OCI-LY7 (cell line): ENCODE data around the gene CASK. TPM values are rescaled to one million over a fixed set of nuclear protein-coding genes. Genes with fewer than 3 reads are reported as not detected.

Source experiments
- BruUV-seq: library from RNA; stranded (reverse); fragments of 400-500 nt; replicated peaks from 2 replicates; lab custom pipeline; 2021; lab: Mats Ljungman, UMichigan
- CTCF ChIA-PET: fragments of 300-600 bp; sonication (Branson Sonifier 250); formaldehyde crosslinking; loops from one replicate; lab custom pipeline; 2022; ENCODE audit warnings: antibody characterized with exemption; ENCODE audit not compliant: unreplicated experiment; lab: Charles Lee
- POLR2A ChIA-PET: fragments of 300-600 bp; sonication (Branson Sonifier 250); formaldehyde crosslinking; loops from one replicate; lab custom pipeline; 2022; ENCODE audit warnings: antibody characterized with exemption; lab: Charles Lee
- DNase-seq: peaks from one replicate; pipeline ENCODE4 v3.0.0-alpha.2; 2015; ENCODE audit warnings: low spot score
- H2AFZ ChIP-seq: fragments of 200-600 bp; sonication (generic), shearing (Covaris generic); 2 replicates; pipeline ENCODE4 v1.6.1; 2014; ENCODE audit warnings: mild to moderate bottlenecking, antibody characterized with exemption, low read length, moderate library complexity
- H3K27ac ChIP-seq: fragments of 200-600 bp; sonication (generic); 2 replicates; pipeline ENCODE4 v1.5.1; 2014; ENCODE audit warnings: mixed run types, low read depth, mild to moderate bottlenecking, moderate library complexity, low read length, inconsistent platforms; ENCODE audit not compliant: poor library complexity, severe bottlenecking
- H3K36me3 ChIP-seq: fragments of 200-600 bp; sonication (generic); 2 replicates; pipeline ENCODE4 v1.6.1; 2014; ENCODE audit warnings: mild to moderate bottlenecking, antibody characterized with exemption, low read length, moderate library complexity, mixed read lengths; ENCODE audit not compliant: insufficient read depth
- H3K4me1 ChIP-seq: fragments of 200-600 bp; sonication (generic); 2 replicates; pipeline ENCODE4 v1.5.1; 2014; ENCODE audit warnings: mild to moderate bottlenecking, low read length; ENCODE audit not compliant: insufficient read depth, poor library complexity, severe bottlenecking
- H3K4me2 ChIP-seq: fragments of 200-600 bp; sonication (generic); 2 replicates; pipeline ENCODE4 v1.6.1; 2014; ENCODE audit warnings: mild to moderate bottlenecking, low read length
- H3K4me3 ChIP-seq: fragments of 200-600 bp; sonication (generic); 2 replicates; pipeline ENCODE4 v1.5.1; 2014; ENCODE audit warnings: mild to moderate bottlenecking, low read depth, low read length; ENCODE audit not compliant: poor library complexity, severe bottlenecking
- H3K79me2 ChIP-seq: fragments of 200-600 bp; sonication (generic); 2 replicates; pipeline ENCODE4 v1.6.1; 2016; ENCODE audit warnings: low read depth, mild to moderate bottlenecking, low read length, moderate library complexity, mixed read lengths; ENCODE audit not compliant: insufficient read depth
- H3K9me2 ChIP-seq: fragments of 200-600 bp; sonication (generic); 2 replicates; pipeline ENCODE4 v1.6.1; 2016; ENCODE audit warnings: mild to moderate bottlenecking, low read length, mixed read lengths; ENCODE audit not compliant: insufficient read depth
- H3K9me3 ChIP-seq: fragments of 200-600 bp; sonication (generic); 2 replicates; pipeline ENCODE4 v1.6.1; 2014; ENCODE audit warnings: mild to moderate bottlenecking, mixed run types, low read length, mixed read lengths
- H4K20me1 ChIP-seq: fragments of 200-600 bp; sonication (generic); 2 replicates; pipeline ENCODE4 v1.6.1; 2014; ENCODE audit warnings: mild to moderate bottlenecking, antibody characterized with exemption, low read length, moderate library complexity, mixed read lengths; ENCODE audit not compliant: insufficient read depth
- EZH2phosphoT487 ChIP-seq: fragments of 200-600 bp; sonication (generic); IDR thresholded peaks from 2 replicates; pipeline ENCODE4 v1.6.1; 2018; ENCODE audit warnings: low read depth, borderline replicate concordance, mild to moderate bottlenecking, mixed run types, antibody characterized with exemption, low read length, moderate library complexity, mixed read lengths
- intact Hi-C: fragments of 100-400 bp; cut with micrococcal nuclease; formaldehyde crosslinking; loops from one replicate; pipeline ENCODE4 v1.10.0; 2022; ENCODE audit not compliant: unreplicated experiment
- total RNA-seq, 2 experiments: library from RNA; depleted of rRNA in 1 of 2; stranded (reverse); fragments of >200 nt in 1 of 2; shearing (Covaris generic) in 1 of 2; gene quantifications; 2 replicates each; pipeline ENCODE4 v1.2.3, GENCODE V29; 2014 to 2022
- TF ChIP-seq, protein P1 (sequence below): fragments of 200-600 bp; sonication (generic); conservative IDR thresholded peaks from 2 replicates; pipeline ENCODE4 v1.5.1; 2014; ENCODE audit warnings: mild to moderate bottlenecking, antibody characterized with exemption, low read length, moderate library complexity, mixed read lengths

The CASK gene
- total RNA-seq, 2 experiments from 2014 or later: 18.6 to 29.4 TPM

DNA sequence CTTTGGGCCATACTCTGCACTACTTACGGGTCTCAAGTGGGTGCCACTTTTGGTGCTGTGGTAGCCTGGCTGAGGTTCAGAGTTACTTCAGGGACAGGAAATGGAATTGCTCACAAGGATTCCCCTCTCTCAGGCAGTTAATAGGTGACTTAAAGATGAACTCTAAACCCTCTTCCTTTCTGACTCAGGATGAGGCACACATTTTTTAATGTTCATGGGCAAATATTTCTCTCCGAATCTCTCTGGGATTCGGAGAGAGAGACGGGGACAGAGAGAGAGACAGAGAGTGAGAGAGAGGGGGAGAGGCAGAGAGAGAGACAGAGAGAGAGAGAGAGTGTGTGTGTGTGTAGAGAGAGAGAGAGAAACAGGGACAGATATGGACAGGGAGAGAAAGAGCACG, 396.4 kb downstream of the CASK start:
- CTCF ChIA-PET: no interaction called here

GRCh38 chrX:41526271-41526670, 397.1 kb downstream of the CASK start:
- no TSS peak for BruUV-seq
- Histone ChIP-seq H3K9me2 (no peaks in the 10 kb centered on the region), H3K27ac (no peak overlapping the region), H3K4me1 (no peaks in the 10 kb centered on the region), H3K4me3 (no peak overlapping the region), H3K79me2 (no peaks in the 10 kb centered on the region), H3K36me3 (no peaks in the 10 kb centered on the region), H4K20me1 (no peaks in the 10 kb centered on the region), H3K4me2 (no peak overlapping the region), H3K9me3 (no peaks in the 10 kb centered on the region), H2AFZ (no peak overlapping the region)
- CTCF ChIA-PET: no interaction called here
- POLR2A ChIA-PET: no interaction called here
- TF ChIP-seq EZH2phosphoT487: no peak
- TF ChIP-seq, protein P1, sequence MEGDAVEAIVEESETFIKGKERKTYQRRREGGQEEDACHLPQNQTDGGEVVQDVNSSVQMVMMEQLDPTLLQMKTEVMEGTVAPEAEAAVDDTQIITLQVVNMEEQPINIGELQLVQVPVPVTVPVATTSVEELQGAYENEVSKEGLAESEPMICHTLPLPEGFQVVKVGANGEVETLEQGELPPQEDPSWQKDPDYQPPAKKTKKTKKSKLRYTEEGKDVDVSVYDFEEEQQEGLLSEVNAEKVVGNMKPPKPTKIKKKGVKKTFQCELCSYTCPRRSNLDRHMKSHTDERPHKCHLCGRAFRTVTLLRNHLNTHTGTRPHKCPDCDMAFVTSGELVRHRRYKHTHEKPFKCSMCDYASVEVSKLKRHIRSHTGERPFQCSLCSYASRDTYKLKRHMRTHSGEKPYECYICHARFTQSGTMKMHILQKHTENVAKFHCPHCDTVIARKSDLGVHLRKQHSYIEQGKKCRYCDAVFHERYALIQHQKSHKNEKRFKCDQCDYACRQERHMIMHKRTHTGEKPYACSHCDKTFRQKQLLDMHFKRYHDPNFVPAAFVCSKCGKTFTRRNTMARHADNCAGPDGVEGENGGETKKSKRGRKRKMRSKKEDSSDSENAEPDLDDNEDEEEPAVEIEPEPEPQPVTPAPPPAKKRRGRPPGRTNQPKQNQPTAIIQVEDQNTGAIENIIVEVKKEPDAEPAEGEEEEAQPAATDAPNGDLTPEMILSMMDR: no peak
- intact Hi-C loops: no loop called here
- no peak for DNase-seq

More for the DNA sequence above, 396.4 kb downstream of the CASK start:
- no TSS peak for BruUV-seq
- no peak overlapping the region for H3K4me3 ChIP-seq
- intact Hi-C loops: no loop called here
- POLR2A ChIA-PET: no interaction called here
- no peaks in the 10 kb centered on the region for H4K20me1 ChIP-seq
- no peaks in the 10 kb centered on the region for H3K4me1 ChIP-seq
- no peaks in the 10 kb centered on the region for H3K36me3 ChIP-seq
- H3K4me2 ChIP-seq: no peak overlapping the region
- H3K27ac ChIP-seq: no peak overlapping the region
- TF ChIP-seq, protein P1: no peak
- no peak for TF ChIP-seq EZH2phosphoT487
- H3K9me2 ChIP-seq: no peaks in the 10 kb centered on the region
- H3K79me2 ChIP-seq: no peaks in the 10 kb centered on the region
- H3K9me3 ChIP-seq: no peaks in the 10 kb centered on the region
- no peak for DNase-seq
- no peak overlapping the region for H2AFZ ChIP-seq

DNA sequence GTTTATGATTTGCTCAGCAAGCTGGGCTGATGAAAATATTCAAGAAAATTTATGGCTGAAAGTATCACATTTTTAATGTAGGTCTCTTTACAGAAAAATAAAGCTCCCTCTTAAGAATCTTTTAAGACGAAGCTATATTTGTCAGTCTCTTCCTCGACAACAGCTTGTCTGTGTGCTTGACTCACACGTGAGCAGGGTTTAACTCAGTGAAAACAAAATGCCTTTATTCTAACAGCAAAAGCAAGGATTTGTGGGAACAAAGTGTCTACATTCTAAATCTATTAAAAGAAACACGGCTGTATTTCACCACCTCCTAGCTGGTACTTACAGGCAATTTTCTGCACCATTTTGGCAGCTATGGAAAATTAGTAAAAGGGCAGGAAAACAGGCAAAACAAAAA, 400.7 kb downstream of the CASK start:
- Histone ChIP-seq H3K9me3 (no peaks in the 10 kb centered on the region), H3K4me2 (no peak overlapping the region), H3K4me3 (no peak overlapping the region), H2AFZ (no peak overlapping the region), H3K4me1 (no peaks in the 10 kb centered on the region), H3K79me2 (no peaks in the 10 kb centered on the region), H3K9me2 (no peaks in the 10 kb centered on the region), H4K20me1 (no peaks in the 10 kb centered on the region), H3K36me3 (no peaks in the 10 kb centered on the region), H3K27ac (no peak overlapping the region)
- no TSS peak for BruUV-seq
- DNase-seq: no peak
- ChIA-PET POLR2A (interaction anchor here (0.6 kb wide), 1 partner anchor 130 kb away, joined by 3 read pairs; no protein-coding TSS in a partner anchor), CTCF (no interaction called here)
- TF ChIP-seq, protein P1: no peak
- TF ChIP-seq EZH2phosphoT487: no peak
- intact Hi-C loops: no loop called here
